ENCODE results near the gene GFOD1. TPM values are rescaled to one million over a fixed set of nuclear protein-coding genes. Genes with fewer than 3 reads are reported as not detected.

GFOD1 gene
- total RNA-seq, 1 donor from 2014 or later: 8.4 TPM

- H3K9me3 Mint-ChIP-seq: no peaks in the 10 kb centered on the region
- no peaks in the 10 kb centered on the region for H3K36me3 Mint-ChIP-seq (ENCODE audit: low read depth)
- POLR2A ChIA-PET: interaction anchor here (0.6 to 2.5 kb wide), 10 partner anchors 21 to 187 kb away, joined by 3 to 23 read pairs (median 4); partner anchors contain the start of genes GFOD1, NOL7, SIRT5 and TBC1D7
- CTCF ChIA-PET: interaction anchor here (1.0 to 2.2 kb wide), 6 partner anchors 43 to 110 kb away, joined by 3 to 8 read pairs (median 4); no protein-coding TSS in a partner anchor
- peak overlapping the region; percentile 80 for H3K4me3 Mint-ChIP-seq
- intact Hi-C loops (cut with micrococcal nuclease): loop anchor here (1.0 to 5.0 kb wide), 9 partner anchors 27 to 156 kb away; no protein-coding TSS in a partner anchor
- no peak for TF ChIP-seq CTCF (IDR thresholded peaks at IDR 0.05)
- H3K4me1 Mint-ChIP-seq: peaks cover 68% of the 10 kb centered on the region
- DNase-seq (peak; percentile 58), ATAC-seq (ENCODE audit: low read depth) (peak; percentile 86)
- H3K27ac Mint-ChIP-seq: peak overlapping the region; percentile 95
- H3K27me3 Mint-ChIP-seq: no peaks in the 10 kb centered on the region
Observed at GRCh38 chr6:13427801-13428582, 59.4 kb downstream of the GFOD1 start.

- Mint-ChIP-seq H3K9me3 (no peaks in the 10 kb centered on the region), H3K4me1 (peaks cover 62% of the 10 kb centered on the region), H3K27me3 (no peaks in the 10 kb centered on the region), H3K27ac (peak overlapping the region; percentile 95), H3K36me3 (ENCODE audit: low read depth) (peaks cover 2% of the 10 kb centered on the region), H3K4me3 (peak overlapping the region; percentile 80)
- intact Hi-C loops (cut with micrococcal nuclease): loop anchor here (5.0 kb wide), 1 partner anchor 155 kb away; no protein-coding TSS in a partner anchor
- ATAC-seq (ENCODE audit: low read depth): no peak
- ChIA-PET POLR2A (interaction anchor here (0.6 to 2.5 kb wide), 6 partner anchors 20 to 188 kb away, joined by 3 to 23 read pairs (median 4); partner anchors contain the start of genes GFOD1, NOL7 and TBC1D7), CTCF (interaction anchor here (1.0 kb wide), 1 partner anchor 42 kb away, joined by 3 read pairs; no protein-coding TSS in a partner anchor)
- no peak for DNase-seq
- no peak for TF ChIP-seq CTCF (IDR thresholded peaks at IDR 0.05)
Observed at GRCh38 chr6:13427316-13427715, 60.1 kb downstream of the GFOD1 start.

- ChIA-PET CTCF (interaction anchor here (1.2 to 1.7 kb wide), 2 partner anchors 28 to 149 kb away, joined by 4 read pairs; no protein-coding TSS in a partner anchor), POLR2A (interaction anchor here (0.9 kb wide), 1 partner anchor 148 kb away, joined by 6 read pairs; the partner anchor contains the start of gene SIRT5)
- DNase-seq (no peak), ATAC-seq (ENCODE audit: low read depth) (no peak)
- Mint-ChIP-seq H3K36me3 (ENCODE audit: low read depth) (peaks cover 2% of the 10 kb centered on the region), H3K27ac (peak overlapping the region; percentile 95), H3K4me1 (peaks cover 53% of the 10 kb centered on the region), H3K9me3 (no peaks in the 10 kb centered on the region), H3K27me3 (no peaks in the 10 kb centered on the region), H3K4me3 (no peak overlapping the region)
- intact Hi-C loops (cut with micrococcal nuclease): loop anchor here (5.0 kb wide), 1 partner anchor 154 kb away; no protein-coding TSS in a partner anchor
- no peak for TF ChIP-seq CTCF (IDR thresholded peaks at IDR 0.05)
Observed at GRCh38 chr6:13425943-13426931, 61.2 kb downstream of the GFOD1 start.

- TF ChIP-seq CTCF (IDR thresholded peaks at IDR 0.05): no peak
- ChIA-PET POLR2A (interaction anchor here (0.9 to 1.6 kb wide), 2 partner anchors 42 to 148 kb away, joined by 3 to 6 read pairs; partner anchors contain the start of gene SIRT5), CTCF (interaction anchor here (1.2 to 1.7 kb wide), 2 partner anchors 27 to 150 kb away, joined by 4 read pairs; no protein-coding TSS in a partner anchor)
- intact Hi-C loops (cut with micrococcal nuclease): loop anchor here (5.0 kb wide), 1 partner anchor 153 kb away; no protein-coding TSS in a partner anchor
- Mint-ChIP-seq H3K4me3 (no peak overlapping the region), H3K9me3 (no peaks in the 10 kb centered on the region), H3K27me3 (no peaks in the 10 kb centered on the region), H3K27ac (peak overlapping the region; percentile 78), H3K36me3 (ENCODE audit: low read depth) (peaks cover 2% of the 10 kb centered on the region), H3K4me1 (peaks cover 49% of the 10 kb centered on the region)
- ATAC-seq (ENCODE audit: low read depth) (no peak), DNase-seq (no peak)
Observed at GRCh38 chr6:13425270-13425873, 62.0 kb downstream of the GFOD1 start.
